Stimulated activated naive CD8-positive, alpha-beta T cell treated with anti-CD3 and anti-CD28 coated beads, Interleukin-15, Interleukin-2, amounts not matched to agents 100 ng/mL and 50 ng/mL, for 24 hours (primary cell): ENCODE measurements around the gene DAO.
"Not testable (repeated sequence)": the region's sequence is repeated elsewhere in the genome, so short reads cannot be mapped to it uniquely, and the experiment has no call there.

Source experiments
- H3K27ac Mint-ChIP-seq: one replicate; pipeline ENCODE4 v1.8.0; 2021; ENCODE audit warnings: mild to moderate bottlenecking, mixed read lengths
- H3K27me3 Mint-ChIP-seq: one replicate; pipeline ENCODE4 v1.8.0; 2021; ENCODE audit warnings: mixed read lengths
- H3K36me3 Mint-ChIP-seq: one replicate; pipeline ENCODE4 v1.8.0; 2021; ENCODE audit warnings: low read depth, mixed read lengths
- H3K4me1 Mint-ChIP-seq: one replicate; pipeline ENCODE4 v1.8.0; 2021; ENCODE audit warnings: low read depth, mixed read lengths
- H3K4me3 Mint-ChIP-seq: one replicate; pipeline ENCODE4 v1.8.0; 2021; ENCODE audit warnings: mild to moderate bottlenecking, mixed read lengths
- H3K9me3 Mint-ChIP-seq: one replicate; pipeline ENCODE4 v1.8.0; 2021; ENCODE audit warnings: mixed read lengths

Gene DAO

DNA sequence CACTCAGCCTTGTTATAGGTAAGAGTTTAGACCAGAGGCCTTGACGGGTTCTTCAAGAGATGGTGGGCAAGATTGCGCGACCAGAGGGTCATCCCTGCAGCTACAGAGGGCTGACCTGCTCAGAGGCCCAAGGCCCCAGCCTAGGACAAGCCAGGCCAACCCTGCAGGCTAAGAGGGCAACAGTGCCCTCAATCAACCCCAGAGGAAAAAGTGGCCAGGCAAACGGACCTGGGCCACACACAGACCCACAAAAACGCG is 23.8 kb upstream of the DAO start:
- Mint-ChIP-seq H3K4me1 (peaks cover 62% of the 10 kb centered on the region), H3K27ac (peak overlapping the region; percentile 89), H3K9me3 (no peaks in the 10 kb centered on the region), H3K36me3 (peaks cover 31% of the 10 kb centered on the region), H3K4me3 (peak overlapping the region; percentile 90), H3K27me3 (no peaks in the 10 kb centered on the region)

DNA sequence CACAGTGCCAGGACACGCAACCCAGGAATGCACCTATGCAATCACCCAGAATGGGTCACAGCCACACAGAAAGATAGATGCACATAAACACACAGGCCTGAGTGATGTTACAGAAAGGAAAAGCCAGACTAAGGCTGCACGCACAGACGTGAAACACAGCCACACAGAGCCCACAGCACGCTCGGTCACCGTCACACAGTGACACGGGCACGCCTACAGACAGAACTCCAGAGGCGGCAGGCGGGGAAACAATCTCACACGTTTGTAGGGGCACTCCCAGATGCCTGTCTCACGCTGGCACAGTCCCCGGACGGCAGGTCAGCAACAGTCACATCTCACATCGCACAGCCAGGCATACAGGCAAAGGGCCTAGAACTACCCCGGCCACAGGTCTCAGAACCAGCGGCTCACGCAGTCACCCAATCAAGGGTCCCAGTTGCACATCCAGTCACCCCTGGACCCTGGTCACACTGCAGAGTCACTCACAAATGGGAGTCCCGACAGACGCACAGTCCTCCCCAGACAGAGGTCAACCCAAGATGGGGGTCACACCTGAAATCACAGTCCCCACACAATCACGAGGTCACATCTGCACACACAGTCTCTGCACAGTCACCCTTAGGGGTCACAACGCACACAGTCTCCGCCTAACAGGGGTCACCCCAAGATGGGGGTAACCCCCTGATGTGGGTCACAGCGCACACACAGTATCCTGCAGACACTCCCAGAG is 23.3 kb upstream of the DAO start:
- Mint-ChIP-seq H3K36me3 (peaks cover 26% of the 10 kb centered on the region), H3K27me3 (no peaks in the 10 kb centered on the region), H3K27ac (peak overlapping the region; percentile 89), H3K4me1 (peaks cover 60% of the 10 kb centered on the region), H3K4me3 (peak overlapping the region; percentile 90), H3K9me3 (no peaks in the 10 kb centered on the region)

GRCh38 chr12:108857158-108857407 is 22.8 kb upstream of the DAO start:
- peak overlapping the region; percentile 89 for H3K27ac Mint-ChIP-seq
- H3K27me3 Mint-ChIP-seq = no peaks in the 10 kb centered on the region
- peaks cover 24% of the 10 kb centered on the region for H3K36me3 Mint-ChIP-seq
- peaks cover 60% of the 10 kb centered on the region for H3K4me1 Mint-ChIP-seq
- no peaks in the 10 kb centered on the region for H3K9me3 Mint-ChIP-seq
- H3K4me3 Mint-ChIP-seq = peak overlapping the region; percentile 90

GRCh38 chr12:108858311-108859074 is 21.4 kb upstream of the DAO start:
- Mint-ChIP-seq H3K27ac (peak overlapping the region; percentile 87), H3K9me3 (no peaks in the 10 kb centered on the region), H3K4me3 (peak overlapping the region; percentile 82), H3K36me3 (peaks cover 15% of the 10 kb centered on the region), H3K27me3 (no peaks in the 10 kb centered on the region), H3K4me1 (peaks cover 60% of the 10 kb centered on the region)

DNA sequence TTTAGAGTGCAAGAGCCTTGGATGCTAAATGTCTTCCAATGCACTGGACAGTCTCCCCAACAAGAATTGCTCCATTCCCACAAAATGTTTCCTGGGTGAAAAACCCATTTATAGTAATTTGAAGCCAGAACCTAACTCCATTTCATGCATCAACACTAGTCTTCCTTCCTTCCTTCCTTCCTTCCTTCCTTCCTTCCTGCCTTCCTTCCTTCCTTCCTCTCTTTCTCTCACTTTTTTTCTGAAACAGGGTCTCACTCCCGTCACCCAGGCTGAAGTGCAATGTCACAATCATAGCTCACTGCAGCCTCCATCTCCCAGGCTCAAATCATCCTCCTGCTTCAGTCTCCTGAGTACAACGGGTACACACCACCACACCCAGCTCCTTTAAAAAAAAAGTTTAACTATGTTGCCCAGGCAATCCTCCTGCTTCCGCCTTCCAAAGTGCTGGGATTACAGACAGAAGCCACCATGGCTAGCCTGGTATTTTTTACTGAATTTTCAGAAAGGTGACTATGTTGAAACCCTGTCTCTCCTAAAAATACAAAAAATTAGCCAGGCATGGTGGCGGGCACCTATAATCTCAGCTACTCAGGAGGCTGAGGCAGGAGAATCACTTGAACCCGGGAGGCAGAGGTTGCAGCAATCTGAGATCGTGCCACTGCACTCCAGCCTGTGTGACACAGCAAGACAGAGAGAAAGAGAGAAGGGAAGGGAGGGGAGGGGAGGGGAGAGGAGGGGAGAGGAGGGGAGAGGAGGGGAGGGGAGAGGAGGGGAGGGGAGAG is 20.6 kb upstream of the DAO start:
- Mint-ChIP-seq H3K4me1 (peaks cover 53% of the 10 kb centered on the region), H3K4me3 (peak overlapping the region; percentile 82), H3K27ac (peak overlapping the region; percentile 77)
- not testable (repeated sequence) for H3K27me3 Mint-ChIP-seq, H3K9me3 Mint-ChIP-seq, H3K36me3 Mint-ChIP-seq

- H3K36me3 Mint-ChIP-seq = peaks cover 7% of the 10 kb centered on the region
- peaks cover 47% of the 10 kb centered on the region for H3K4me1 Mint-ChIP-seq
- H3K9me3 Mint-ChIP-seq = no peaks in the 10 kb centered on the region
- H3K27me3 Mint-ChIP-seq = no peaks in the 10 kb centered on the region
- no peak overlapping the region for H3K4me3 Mint-ChIP-seq
- H3K27ac Mint-ChIP-seq = no peak overlapping the region
Observed at GRCh38 chr12:108859923-108860291, 20.0 kb upstream of the DAO start.

DNA sequence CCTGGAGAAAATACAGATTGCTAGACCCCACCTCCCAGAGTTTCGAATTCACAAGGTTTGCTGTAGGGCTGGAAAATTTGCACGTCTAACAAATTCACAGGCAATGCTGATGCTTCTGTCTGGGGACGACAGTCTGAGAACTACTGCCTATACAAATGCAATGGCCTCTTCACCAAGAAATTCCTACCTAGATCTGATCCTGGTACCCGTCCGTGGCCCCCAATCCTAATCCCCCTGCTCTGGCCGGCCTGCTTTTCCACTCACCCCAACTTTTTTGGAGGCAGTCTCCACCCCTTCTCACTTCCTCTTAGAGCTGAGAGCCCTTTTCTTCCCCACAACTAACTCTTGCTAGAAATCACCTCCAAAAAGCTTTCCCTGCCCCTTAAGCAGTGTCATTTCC is 19.4 kb upstream of the DAO start:
- Mint-ChIP-seq H3K27ac (no peak overlapping the region), H3K27me3 (no peaks in the 10 kb centered on the region), H3K9me3 (no peaks in the 10 kb centered on the region), H3K36me3 (peaks cover 2% of the 10 kb centered on the region), H3K4me1 (peaks cover 41% of the 10 kb centered on the region), H3K4me3 (no peak overlapping the region)

DNA sequence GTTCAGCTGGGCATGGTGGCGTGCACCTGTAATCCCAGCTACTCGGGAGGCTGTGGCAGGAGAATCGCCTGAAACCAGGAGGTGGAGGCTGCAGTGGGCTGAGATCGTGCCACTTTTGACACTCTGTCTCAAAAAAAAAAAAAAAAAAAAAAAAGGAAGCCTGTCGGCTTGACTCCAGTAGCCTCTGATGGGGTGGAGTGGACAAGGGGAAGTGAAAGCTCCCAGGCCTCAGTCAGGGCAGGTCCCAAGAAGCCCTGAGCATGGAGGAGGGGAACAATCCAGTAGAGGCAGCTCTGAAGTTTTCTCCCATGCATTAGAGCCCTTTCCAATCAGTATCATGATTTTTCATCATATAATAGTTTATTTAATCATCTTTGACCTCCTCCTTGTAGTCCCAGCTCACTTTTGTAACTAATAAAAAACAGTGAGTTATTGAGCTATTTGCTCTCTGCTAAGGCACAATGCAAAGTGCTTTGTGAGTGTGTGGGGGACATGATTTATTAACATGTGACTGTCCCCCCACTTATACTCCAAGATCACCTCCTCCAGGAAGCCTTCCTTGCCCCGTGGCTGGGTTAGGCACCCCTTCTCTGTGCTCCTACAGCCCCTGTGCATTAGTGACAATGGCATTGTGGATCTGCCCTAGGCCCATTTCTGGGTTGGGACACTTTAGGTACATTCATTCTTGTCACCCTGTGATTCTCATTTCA is 17.9 kb upstream of the DAO start:
- Mint-ChIP-seq H3K36me3 (no peaks in the 10 kb centered on the region), H3K4me1 (peaks cover 26% of the 10 kb centered on the region), H3K9me3 (no peaks in the 10 kb centered on the region), H3K4me3 (no peak overlapping the region), H3K27ac (no peak overlapping the region), H3K27me3 (no peaks in the 10 kb centered on the region)

DNA sequence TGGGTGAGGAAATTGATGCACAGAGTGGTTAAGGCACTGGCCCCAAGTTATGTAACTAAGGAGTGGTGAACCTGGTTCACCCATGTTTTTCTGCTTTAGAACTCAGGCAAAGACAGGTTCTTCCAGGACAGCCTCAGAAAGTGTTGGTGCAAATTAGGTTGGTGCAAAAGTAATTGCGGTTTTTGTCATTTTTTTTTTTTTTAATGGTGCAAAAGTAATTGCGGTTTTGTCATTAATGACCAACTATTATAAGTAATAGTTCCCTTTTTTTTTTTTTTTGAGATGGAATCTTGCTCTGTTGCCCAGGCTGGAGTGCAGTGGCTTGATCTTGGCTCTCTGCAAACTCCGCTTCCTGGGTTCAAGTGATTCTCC is 17.3 kb upstream of the DAO start:
- no peak overlapping the region for H3K27ac Mint-ChIP-seq
- no peaks in the 10 kb centered on the region for H3K9me3 Mint-ChIP-seq
- H3K27me3 Mint-ChIP-seq = no peaks in the 10 kb centered on the region
- peaks cover 25% of the 10 kb centered on the region for H3K4me1 Mint-ChIP-seq
- no peak overlapping the region for H3K4me3 Mint-ChIP-seq
- H3K36me3 Mint-ChIP-seq = no peaks in the 10 kb centered on the region

- Mint-ChIP-seq H3K27ac (no peak overlapping the region), H3K9me3 (no peaks in the 10 kb centered on the region), H3K36me3 (no peaks in the 10 kb centered on the region), H3K27me3 (no peaks in the 10 kb centered on the region), H3K4me1 (peaks cover 9% of the 10 kb centered on the region), H3K4me3 (no peak overlapping the region)
Observed at GRCh38 chr12:108865169-108865568, 14.7 kb upstream of the DAO start.

GRCh38 chr12:108866083-108866482 is 13.8 kb upstream of the DAO start:
- not testable (repeated sequence) for H3K9me3 Mint-ChIP-seq, H3K36me3 Mint-ChIP-seq, H3K4me3 Mint-ChIP-seq, H3K4me1 Mint-ChIP-seq, H3K27ac Mint-ChIP-seq, H3K27me3 Mint-ChIP-seq

DNA sequence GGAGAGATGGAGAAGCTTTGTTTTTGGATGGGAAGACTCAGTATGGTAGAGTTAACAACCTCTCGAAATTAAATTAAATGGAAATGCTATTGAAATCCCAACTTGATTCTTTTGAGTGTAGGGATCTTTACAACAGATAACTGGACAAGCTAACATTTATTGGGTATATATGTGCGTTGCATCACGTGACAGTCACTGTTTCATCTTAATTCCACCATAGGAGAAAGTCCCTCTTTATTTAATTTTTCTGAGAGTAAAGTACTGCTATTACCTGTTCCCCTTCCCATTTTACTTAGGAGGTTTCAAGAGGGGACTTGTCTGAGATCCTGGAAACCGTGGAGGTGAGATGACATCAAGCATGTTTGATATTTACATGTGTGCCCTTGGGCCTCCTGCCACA is 11.1 kb upstream of the DAO start:
- Mint-ChIP-seq H3K27me3 (no peaks in the 10 kb centered on the region), H3K27ac (no peak overlapping the region), H3K9me3 (no peaks in the 10 kb centered on the region), H3K36me3 (no peaks in the 10 kb centered on the region), H3K4me1 (no peaks in the 10 kb centered on the region), H3K4me3 (no peak overlapping the region)

DNA sequence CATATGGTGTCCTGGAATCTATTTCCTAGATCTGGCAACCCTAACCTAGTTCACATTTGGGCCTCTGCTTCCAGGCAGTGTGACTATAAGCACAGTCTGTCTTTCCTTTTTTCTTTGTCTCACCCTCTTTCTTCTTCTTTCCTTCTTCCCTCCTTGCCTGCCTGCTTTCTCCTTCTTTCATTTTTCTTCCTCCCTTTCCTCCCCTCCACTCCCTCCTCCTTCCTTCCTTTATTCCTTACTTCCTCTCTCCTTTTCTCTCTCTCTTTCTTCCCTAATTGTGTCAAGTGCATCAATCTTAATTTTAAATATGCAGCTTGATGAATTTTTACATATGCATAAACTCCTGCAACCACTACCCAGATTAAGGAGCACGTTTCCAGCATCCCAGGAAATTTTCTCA is 4.6 kb upstream of the DAO start:
- Mint-ChIP-seq H3K9me3 (no peaks in the 10 kb centered on the region), H3K27me3 (no peaks in the 10 kb centered on the region), H3K27ac (no peak overlapping the region), H3K36me3 (no peaks in the 10 kb centered on the region), H3K4me1 (peaks cover 3% of the 10 kb centered on the region), H3K4me3 (no peak overlapping the region)

GRCh38 chr12:108875682-108876361 is 4.1 kb upstream of the DAO start:
- Mint-ChIP-seq H3K4me3 (no peak overlapping the region), H3K4me1 (peaks cover 3% of the 10 kb centered on the region), H3K27ac (no peak overlapping the region)

GRCh38 chr12:108876550-108876949 is 3.3 kb upstream of the DAO start:
- Mint-ChIP-seq H3K4me1 (peaks cover 3% of the 10 kb centered on the region), H3K27me3 (no peaks in the 10 kb centered on the region), H3K36me3 (no peaks in the 10 kb centered on the region), H3K27ac (no peak overlapping the region), H3K9me3 (no peaks in the 10 kb centered on the region), H3K4me3 (no peak overlapping the region)

More at GRCh38 chr12:108875682-108876361, 4.1 kb upstream of the DAO start:
- H3K9me3 Mint-ChIP-seq = no peaks in the 10 kb centered on the region
- H3K27me3 Mint-ChIP-seq = no peaks in the 10 kb centered on the region
- no peaks in the 10 kb centered on the region for H3K36me3 Mint-ChIP-seq
